Retinal pigment epithelial cell (primary cell): ENCODE results near the gene WNT7B.

ENCODE experiments used
- DNase-seq: peaks from one replicate; pipeline ENCODE4 v3.0.0-alpha.2; 2010; ENCODE audit warnings: low read depth
- H3K4me3 ChIP-seq: 2 replicates; pipeline ENCODE4 v1.5.1; 2011; ENCODE audit warnings: mild to moderate bottlenecking, low read length, control low read depth, moderate library complexity
- CTCF ChIP-seq: conservative IDR thresholded peaks from 2 replicates; pipeline ENCODE4 v1.5.1; 2011; ENCODE audit warnings: low read depth, low read length, control low read depth, inconsistent platforms

The WNT7B gene

GRCh38 chr22:45970705-45971407 lies 6.1 kb downstream of the WNT7B start:
- DNase-seq: no peak
- no peak overlapping the region for H3K4me3 ChIP-seq

GRCh38 chr22:45969801-45970470 lies 7.0 kb downstream of the WNT7B start:
- no peak for DNase-seq
- no peak for TF ChIP-seq CTCF
- no peak overlapping the region for H3K4me3 ChIP-seq

More at GRCh38 chr22:45970705-45971407, 6.1 kb downstream of the WNT7B start:
- no peak for TF ChIP-seq CTCF

- DNase-seq: no peak
- no peak overlapping the region for H3K4me3 ChIP-seq
- TF ChIP-seq CTCF: peak; percentile 27
Measured at GRCh38 chr22:45969414-45969799, 7.6 kb downstream of the WNT7B start.

GRCh38 chr22:45968751-45969413 lies 8.1 kb downstream of the WNT7B start:
- TF ChIP-seq CTCF: no peak

GRCh38 chr22:45968003-45968650 lies 8.8 kb downstream of the WNT7B start:
- H3K4me3 ChIP-seq: no peak overlapping the region
- TF ChIP-seq CTCF: no peak

More at GRCh38 chr22:45968751-45969413, 8.1 kb downstream of the WNT7B start:
- H3K4me3 ChIP-seq: no peak overlapping the region
- DNase-seq: no peak

GRCh38 chr22:45966895-45967365 lies 10.0 kb downstream of the WNT7B start:
- DNase-seq: no peak
- no peak for TF ChIP-seq CTCF
- H3K4me3 ChIP-seq: no peak overlapping the region

More at GRCh38 chr22:45968003-45968650, 8.8 kb downstream of the WNT7B start:
- no peak for DNase-seq
